Measurements from ENCODE around the gene IGF1.

DNA sequence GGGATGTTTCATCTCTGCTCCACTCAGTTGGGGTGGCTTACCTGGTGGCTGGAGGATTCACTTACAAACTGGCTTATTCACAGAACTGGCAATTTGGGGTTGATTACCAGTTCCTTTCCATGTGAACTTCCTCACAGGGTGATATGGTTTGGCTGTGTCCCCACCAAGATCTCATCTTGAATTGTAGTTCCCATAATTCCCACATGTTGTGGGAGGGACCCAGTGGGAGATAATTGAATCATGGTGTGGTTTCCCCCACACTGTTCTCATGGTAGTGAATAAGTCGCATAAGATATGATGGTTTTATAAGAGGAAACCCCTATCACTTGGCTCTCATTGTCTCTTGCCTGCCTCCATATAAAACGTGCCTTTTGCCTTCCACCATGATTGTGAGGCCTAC, 26.9 kb upstream of the IGF1 start:
- TF ChIP-seq, protein P1, sequence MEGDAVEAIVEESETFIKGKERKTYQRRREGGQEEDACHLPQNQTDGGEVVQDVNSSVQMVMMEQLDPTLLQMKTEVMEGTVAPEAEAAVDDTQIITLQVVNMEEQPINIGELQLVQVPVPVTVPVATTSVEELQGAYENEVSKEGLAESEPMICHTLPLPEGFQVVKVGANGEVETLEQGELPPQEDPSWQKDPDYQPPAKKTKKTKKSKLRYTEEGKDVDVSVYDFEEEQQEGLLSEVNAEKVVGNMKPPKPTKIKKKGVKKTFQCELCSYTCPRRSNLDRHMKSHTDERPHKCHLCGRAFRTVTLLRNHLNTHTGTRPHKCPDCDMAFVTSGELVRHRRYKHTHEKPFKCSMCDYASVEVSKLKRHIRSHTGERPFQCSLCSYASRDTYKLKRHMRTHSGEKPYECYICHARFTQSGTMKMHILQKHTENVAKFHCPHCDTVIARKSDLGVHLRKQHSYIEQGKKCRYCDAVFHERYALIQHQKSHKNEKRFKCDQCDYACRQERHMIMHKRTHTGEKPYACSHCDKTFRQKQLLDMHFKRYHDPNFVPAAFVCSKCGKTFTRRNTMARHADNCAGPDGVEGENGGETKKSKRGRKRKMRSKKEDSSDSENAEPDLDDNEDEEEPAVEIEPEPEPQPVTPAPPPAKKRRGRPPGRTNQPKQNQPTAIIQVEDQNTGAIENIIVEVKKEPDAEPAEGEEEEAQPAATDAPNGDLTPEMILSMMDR (IDR thresholded peaks at IDR 0.05), result no peak
- TF ChIP-seq POLR2A (IDR thresholded peaks at IDR 0.05; ENCODE audit: low read depth) (no peak), EP300 (IDR thresholded peaks at IDR 0.05) (no peak), POLR2AphosphoS5 (IDR thresholded peaks at IDR 0.05) (no peak)
